IMR-90 (cell line): ENCODE results near the gene SAMD10. TPM values are rescaled to one million over a fixed set of nuclear protein-coding genes. Genes with fewer than 3 reads are reported as not detected.
"Not testable (repeated sequence)": the region's sequence is repeated elsewhere in the genome, so short reads cannot be mapped to it uniquely, and the experiment has no call there.

ENCODE experiments used
- ATAC-seq: fragments of 200-7000 bp; cut with Tn5 transposase; 2 replicates; pipeline ENCODE4 v1.9.1; 2020; ENCODE audit warnings: low read depth, mild to moderate bottlenecking, moderate library complexity
- BruUV-seq: library from RNA; stranded (reverse); fragments of 400-500 nt; replicated peaks from 2 replicates; lab custom pipeline; 2021; lab: Mats Ljungman, UMichigan
- CTCF ChIA-PET: fragments of 300-600 bp; formaldehyde crosslinking; extraction: SDS; loops from one replicate; lab custom pipeline; 2021; ENCODE audit warnings: antibody characterized with exemption; lab: Yijun Ruan, JAX
- POLR2A ChIA-PET: fragments of 300-600 bp; sonication (Branson Sonifier 250); formaldehyde crosslinking; loops from one replicate; lab custom pipeline; 2022; ENCODE audit warnings: antibody characterized with exemption; ENCODE audit not compliant: unreplicated experiment; lab: Charles Lee
- DNase-seq: peaks from one replicate; pipeline ENCODE4 v3.0.0; 2013
- H2AFZ ChIP-seq: replicated peaks from 2 replicates; pipeline ENCODE3; 2013; ENCODE audit warnings: low read length, mild to moderate bottlenecking; ENCODE audit not compliant: poor library complexity
- H2AK5ac ChIP-seq: 2 replicates; pipeline ENCODE4 v1.6.1; 2013; ENCODE audit warnings: low read depth, low read length, inconsistent platforms
- H2AK9ac ChIP-seq: replicated peaks from 2 replicates; pipeline ENCODE3; 2013; ENCODE audit warnings: mild to moderate bottlenecking, low read depth, low read length, moderate library complexity; ENCODE audit not compliant: poor library complexity
- H2BK120ac ChIP-seq: 2 replicates; pipeline ENCODE4 v1.6.1; 2013; ENCODE audit warnings: low read depth, low read length, inconsistent platforms
- H2BK15ac ChIP-seq: 3 replicates; pipeline ENCODE4 v1.6.1; 2013; ENCODE audit warnings: low read depth, low read length, inconsistent platforms
- H2BK20ac ChIP-seq: 2 replicates; pipeline ENCODE4 v1.6.1; 2013; ENCODE audit warnings: low read depth, mild to moderate bottlenecking, inconsistent platforms, low read length, moderate library complexity
- H2BK5ac ChIP-seq: 2 replicates; pipeline ENCODE4 v1.6.1; 2013; ENCODE audit warnings: mild to moderate bottlenecking, low read depth, low read length, inconsistent platforms; ENCODE audit not compliant: poor library complexity, severe bottlenecking
- H3K14ac ChIP-seq: replicated peaks from 2 replicates; pipeline ENCODE4 v1.6.1; 2013; ENCODE audit warnings: low read depth, low read length, inconsistent platforms
- H3K18ac ChIP-seq: 2 replicates; pipeline ENCODE4 v1.6.1; 2013; ENCODE audit warnings: low read depth, low read length, control low read depth
- H3K23ac ChIP-seq: 2 replicates; pipeline ENCODE4 v1.6.1; 2013; ENCODE audit warnings: low read depth, low read length, inconsistent platforms
- H3K27ac ChIP-seq: 2 replicates; pipeline ENCODE4 v1.5.1; 2013; ENCODE audit warnings: mild to moderate bottlenecking, control low read depth, low read length; ENCODE audit not compliant: insufficient read depth
- H3K27me3 ChIP-seq: 2 replicates; pipeline ENCODE4 v1.6.1; 2013; ENCODE audit warnings: low read length; ENCODE audit not compliant: control insufficient read depth, insufficient read depth
- H3K36me3 ChIP-seq: 2 replicates; pipeline ENCODE4 v1.6.1; 2013; ENCODE audit warnings: low read length, mixed read lengths; ENCODE audit not compliant: control insufficient read depth, insufficient read depth
- H3K4ac ChIP-seq: 2 replicates; pipeline ENCODE4 v1.6.1; 2013; ENCODE audit warnings: low read depth, low read length, inconsistent platforms
- H3K4me1 ChIP-seq: 2 replicates; pipeline ENCODE4 v1.6.1; 2013; ENCODE audit warnings: low read length, mixed read lengths; ENCODE audit not compliant: control insufficient read depth, insufficient read depth
- H3K4me2 ChIP-seq: 2 replicates; pipeline ENCODE4 v1.6.1; 2013; ENCODE audit warnings: low read depth, mild to moderate bottlenecking, control low read depth, low read length, moderate library complexity
- H3K4me3 ChIP-seq: 2 replicates; pipeline ENCODE4 v1.5.1; 2013; ENCODE audit warnings: low read depth, mild to moderate bottlenecking, control low read depth, low read length, moderate library complexity; ENCODE audit not compliant: insufficient read depth
- H3K56ac ChIP-seq: 2 replicates; pipeline ENCODE4 v1.6.1; 2013; ENCODE audit warnings: low read length, inconsistent platforms; ENCODE audit not compliant: insufficient read depth; ENCODE audit errors: extremely low read depth
- H3K79me1 ChIP-seq, 2 experiments: 2 replicates each; pipeline ENCODE4 v1.6.1; 2013; ENCODE audit warnings: low read length in 2 of 2, inconsistent platforms in 1 of 2, low read depth in 1 of 2
- H3K9ac ChIP-seq: 2 replicates; pipeline ENCODE4 v1.6.1; 2013; ENCODE audit warnings: low read depth, low read length, control low read depth
- H3K9me1 ChIP-seq: 2 replicates; pipeline ENCODE4 v1.6.1; 2013; ENCODE audit warnings: low read length, inconsistent platforms; ENCODE audit not compliant: insufficient read depth
- H3K9me3 ChIP-seq: 2 replicates; pipeline ENCODE4 v1.6.1; 2013; ENCODE audit warnings: low read length; ENCODE audit not compliant: control insufficient read depth, insufficient read depth
- H4K20me1 ChIP-seq: 2 replicates; pipeline ENCODE4 v1.6.1; 2013; ENCODE audit warnings: low read length, inconsistent platforms; ENCODE audit not compliant: insufficient read depth
- H4K5ac ChIP-seq: 2 replicates; pipeline ENCODE4 v1.6.1; 2013; ENCODE audit warnings: mild to moderate bottlenecking, low read depth, low read length, control low read depth
- H4K8ac ChIP-seq, 2 experiments: 2 replicates each; pipeline ENCODE4 v1.6.1; 2013; ENCODE audit warnings: low read depth in 2 of 2, low read length in 2 of 2, control low read depth in 1 of 2, inconsistent platforms in 1 of 2
- H4K91ac ChIP-seq: 2 replicates; pipeline ENCODE4 v1.6.1; 2013; ENCODE audit warnings: low read depth, low read length, inconsistent platforms; ENCODE audit not compliant: insufficient read depth
- CHD1 ChIP-seq: IDR thresholded peaks from 2 replicates; pipeline ENCODE4 v1.6.1; 2012; ENCODE audit warnings: low read depth, low read length, improper control_type of control experiment
- MAFK ChIP-seq: IDR thresholded peaks from 2 replicates; pipeline ENCODE4 v1.6.1; 2012; ENCODE audit warnings: low read depth, low read length, improper control_type of control experiment
- MAZ ChIP-seq: IDR thresholded peaks from 2 replicates; pipeline ENCODE4 v1.6.1; 2012; ENCODE audit warnings: low read depth, mild to moderate bottlenecking, low read length, improper control_type of control experiment, moderate library complexity, borderline replicate concordance
- NFE2L2 ChIP-seq: fragments of 150-350 bp; IDR thresholded peaks from 2 replicates; pipeline ENCODE4 v1.6.1; 2016; ENCODE audit warnings: low read depth, mild to moderate bottlenecking, low read length
- RAD21 ChIP-seq: IDR thresholded peaks from 2 replicates; pipeline ENCODE4 v1.6.1; 2012; ENCODE audit warnings: low read length, improper control_type of control experiment
- WGBS, 2 experiments: methylation state at CpG; one replicate each; pipeline versions ENCODE4 v1.1.5 to v1.1.7; 2013; ENCODE audit warnings: missing lambda C conversion rate in 2 of 2; ENCODE audit not compliant: insufficient read length in 1 of 2; ENCODE audit errors: extremely low coverage in 2 of 2; 5-methylcytosine and 5-hydroxymethylcytosine counted together
- dilution Hi-C: fragments of 300-500 bp; cut with HindIII; formaldehyde crosslinking; loops from one replicate; pipeline ENCODE4 v1.14.3; 2018; ENCODE audit warnings: low sequenced_read_pairs; ENCODE audit not compliant: unreplicated experiment
- in situ Hi-C: fragments of 300-500 bp; cut with MboI; formaldehyde crosslinking; loops from 3 replicates; pipeline ENCODE4 v1.14.3; 2019; ENCODE audit warnings: low sequenced_read_pairs, inconsistent platforms, mixed read lengths
- intact Hi-C: fragments of 100-400 bp; cut with micrococcal nuclease; formaldehyde crosslinking; loops from 2 replicates; pipeline ENCODE4 v1.10.0; 2022
- polyA plus RNA-seq, 3 experiments: library from polyadenylated mRNA; depleted of rRNA; stranded (reverse); fragments of >200 nt; gene quantifications; 2 replicates each; pipeline ENCODE4 v1.2.3, GENCODE V29; 2012; ENCODE audit warnings: low replicate concordance in 1 of 3
- total RNA-seq: library from RNA; depleted of rRNA; stranded (reverse); fragments of >200 nt; gene quantifications from 2 replicates; pipeline ENCODE4 v1.2.3, GENCODE V29; 2012

Gene SAMD10
- total and polyA plus RNA-seq, 2 of the 4 experiments (the other 2 are of a cell fraction), result 0.54 to 4.1 TPM

- in situ Hi-C loops, result loop anchor here (10.0 kb wide), 1 partner anchor 438 kb away; the partner anchor contains the start of gene PTK6
- no peak overlapping the region for H3K27ac ChIP-seq
- CTCF ChIA-PET, result no interaction called here
Observed at GRCh38 chr20:63972312-63973159, 6.9 kb downstream of the SAMD10 start.

GRCh38 chr20:63971960-63972311, 7.5 kb downstream of the SAMD10 start:
- H3K9me1 ChIP-seq, H2AK9ac ChIP-seq, H3K56ac ChIP-seq, H4K20me1 ChIP-seq, DNase-seq, H3K23ac ChIP-seq, H3K27me3 ChIP-seq, CTCF ChIA-PET, H3K4me2 ChIP-seq, H3K14ac ChIP-seq, H2BK5ac ChIP-seq, H2AK5ac ChIP-seq, H4K5ac ChIP-seq, H3K4ac ChIP-seq, H2BK120ac ChIP-seq, H3K9ac ChIP-seq, ATAC-seq, H3K36me3 ChIP-seq, H3K9me3 ChIP-seq, H3K18ac ChIP-seq, H4K91ac ChIP-seq, dilution Hi-C loops, BruUV-seq, H3K4me3 ChIP-seq, H2BK20ac ChIP-seq, H4K8ac ChIP-seq, H2BK15ac ChIP-seq, H3K27ac ChIP-seq: not testable (repeated sequence)
- intact Hi-C loops (loop anchor here (5.0 kb wide), 1 partner anchor 195 kb away; no protein-coding TSS in a partner anchor), in situ Hi-C loops (loop anchor here (10.0 kb wide), 1 partner anchor 437 kb away; the partner anchor contains the start of gene PTK6)
- peaks cover 20% of the 10 kb centered on the region for H3K4me1 ChIP-seq
- peaks cover 12 to 20% of the 10 kb centered on the region in 2 experiments; a peak in 3 of 4 replicates for H3K79me1 ChIP-seq
- peak overlapping the region; percentile 49 for H2AFZ ChIP-seq
- WGBS, 2 experiments, result 100% methylated on average over 2 of the region's 10 CpGs; no CpG with 5 or more reads in 1 of the 2 experiments
- POLR2A ChIA-PET, result interaction anchor here (0.7 kb wide), 1 partner anchor 45 kb away, joined by 8 read pairs; no protein-coding TSS in a partner anchor

More at GRCh38 chr20:63972312-63973159, 6.9 kb downstream of the SAMD10 start:
- Histone ChIP-seq H2AFZ (peak overlapping the region; percentile 49), H2BK15ac (no peak overlapping the region), H2BK5ac (no peak overlapping the region), H3K4me2 (no peak overlapping the region), H3K9me1 (peaks cover 9% of the 10 kb centered on the region; the same call in 1 of the 2 replicates), H3K56ac (no peak overlapping the region), H3K4ac (peak overlapping the region; percentile 11; the same call in 1 of the 2 replicates), H3K9ac (no peak overlapping the region), H3K4me3 (no peak overlapping the region), H4K5ac (no peak overlapping the region), H3K9me3 (no peaks in the 10 kb centered on the region), H2AK9ac (peak overlapping the region; percentile 16), H2AK5ac (peak overlapping the region; percentile 62; the same call in 1 of the 2 replicates), H3K23ac (no peak overlapping the region), H2BK20ac (no peak overlapping the region), H4K8ac (no peak overlapping the region; a peak in 1 of 4 replicates), H3K14ac (no peak overlapping the region), H3K36me3 (peaks cover 3% of the 10 kb centered on the region; the same call in 1 of the 2 replicates), H4K20me1 (no peaks in the 10 kb centered on the region), H2BK120ac (no peak overlapping the region), H4K91ac (no peak overlapping the region; the same call in 1 of the 2 replicates), H3K18ac (no peak overlapping the region), H3K27me3 (no peaks in the 10 kb centered on the region), H3K79me1 (peaks cover 12 to 16% of the 10 kb centered on the region in 2 experiments; a peak in 3 of 4 replicates), H3K4me1 (peaks cover 20% of the 10 kb centered on the region)
- POLR2A ChIA-PET, result interaction anchor here (0.7 kb wide), 1 partner anchor 45 kb away, joined by 8 read pairs; no protein-coding TSS in a partner anchor
- dilution Hi-C loops (no loop called here), intact Hi-C loops (loop anchor here (5.0 kb wide), 1 partner anchor 195 kb away; no protein-coding TSS in a partner anchor)
- DNase-seq (no peak), ATAC-seq (no peak)
- BruUV-seq, result no TSS peak
- WGBS, 2 experiments, result 90% methylated on average over 12 of the region's 18 CpGs; no CpG with 5 or more reads in 1 of the 2 experiments
- TF ChIP-seq NFE2L2 (no peak), MAFK (no peak), RAD21 (no peak), CHD1 (no peak), MAZ (no peak)
